K562 (cell line): Measurements from ENCODE around the gene YY1AP1. TPM values are rescaled to one million over a fixed set of nuclear protein-coding genes. Genes with fewer than 3 reads are reported as not detected.

Source experiments
- ASH1L ChIP-seq: fragments of 450-650 bp; IDR thresholded peaks from 2 replicates; pipeline ENCODE4 v1.6.1; 2018; ENCODE audit warnings: borderline replicate concordance, mild to moderate bottlenecking, low read depth; ENCODE audit not compliant: partially characterized antibody
- CBFA2T3 ChIP-seq: fragments of 450-650 bp; IDR thresholded peaks from 2 replicates; pipeline ENCODE4 v1.6.1; 2017
- CBX3 ChIP-seq, 2 experiments: IDR thresholded peaks; 1 replicate in 1 of 2; 2 replicates in 1 of 2; pipeline ENCODE4 v1.6.1; 2012; ENCODE audit warnings: inconsistent platforms in 2 of 2, low read length in 2 of 2, borderline replicate concordance in 1 of 2, control low read depth in 1 of 2
- DDX20 ChIP-seq: fragments of 450-650 bp; IDR thresholded peaks from 2 replicates; pipeline ENCODE4 v1.6.1; 2016; ENCODE audit warnings: missing genetic modification characterization, low read depth, mild to moderate bottlenecking, missing compliant biosample characterization, moderate library complexity
- ETV5 ChIP-seq: sonication (generic); formaldehyde crosslinking; IDR thresholded peaks from 2 replicates; pipeline ENCODE4 v1.4.0; 2020; ENCODE audit warnings: low read depth, mild to moderate bottlenecking, missing genetic modification reagents
- GABPB1 ChIP-seq: sonication (generic); formaldehyde crosslinking; IDR thresholded peaks from 2 replicates; pipeline ENCODE4 v1.8.0; 2022; ENCODE audit warnings: mild to moderate bottlenecking, missing genetic modification reagents
- KLF16 ChIP-seq: IDR thresholded peaks from 2 replicates; pipeline ENCODE4 v1.6.1; 2016; ENCODE audit warnings: antibody characterized with exemption
- MAZ ChIP-seq, 2 experiments: fragments of 450-650 bp in 1 of 2; sonication (generic) in 1 of 2; formaldehyde crosslinking; IDR thresholded peaks in 1 of 2; conservative IDR thresholded peaks in 1 of 2; 2 replicates each; pipeline versions ENCODE4 v1.4.0 to v1.5.0; 2020; ENCODE audit warnings: mild to moderate bottlenecking in 1 of 2, missing genetic modification reagents in 1 of 2
- MEIS2 ChIP-seq: fragments of 450-650 bp; IDR thresholded peaks from 2 replicates; pipeline ENCODE4 v1.6.1; 2014; ENCODE audit warnings: mild to moderate bottlenecking; ENCODE audit not compliant: partially characterized antibody
- MTA2 ChIP-seq: fragments of 450-650 bp; IDR thresholded peaks from 2 replicates; pipeline ENCODE4 v1.6.1; 2016; ENCODE audit warnings: low read depth
- MYC ChIP-seq, 2 experiments: fragments of 250-450 bp in 1 of 2; sonication (Bioruptor Pico) in 1 of 2; IDR thresholded peaks; 2 replicates each; pipeline versions ENCODE4 v1.5.1 to v1.6.1; 2012 to 2021; ENCODE audit warnings: low read depth in 2 of 2, borderline replicate concordance in 1 of 2, improper control_type of control experiment in 1 of 2, low read length in 1 of 2, mild to moderate bottlenecking in 1 of 2, moderate library complexity in 1 of 2
- PCBP2 ChIP-seq: fragments of 200-400 bp; formaldehyde crosslinking; IDR thresholded peaks from 2 replicates; pipeline ENCODE4 v1.6.1; 2018; ENCODE audit warnings: low read length, low read depth, mild to moderate bottlenecking, moderate library complexity; ENCODE audit not compliant: poor library complexity, severe bottlenecking
- SRSF9 ChIP-seq: fragments of 200-400 bp; formaldehyde crosslinking; IDR thresholded peaks from 2 replicates; pipeline ENCODE4 v1.6.1; 2017; ENCODE audit warnings: low read depth, low read length, borderline replicate concordance
- SUPT5H ChIP-seq: fragments of 450-650 bp; IDR thresholded peaks from 2 replicates; pipeline ENCODE4 v1.6.1; 2016
- ZC3H4 ChIP-seq: sonication (generic); formaldehyde crosslinking; IDR thresholded peaks from 2 replicates; pipeline ENCODE4 v1.9.0; 2021; ENCODE audit warnings: missing genetic modification reagents, borderline replicate concordance
- ZNF696 ChIP-seq: fragments of 250-450 bp; sonication (Bioruptor Pico); conservative IDR thresholded peaks from 2 replicates; pipeline ENCODE4 v1.4.0; 2020; ENCODE audit warnings: mild to moderate bottlenecking, moderate library complexity
- polyA plus RNA-seq, 8 experiments: library from polyadenylated mRNA; depleted of rRNA in 4 of 8; stranded (reverse) in 5 of 8; unstranded in 3 of 8; fragments of >200 nt; fragmentation: Nextera tagmentation in 2 of 8; fragmentation: Illumina TruSeq in 1 of 8; extraction: Ambion mirVana in 2 of 8; extraction: Trizol in 1 of 8; gene quantifications; 2 replicates each; pipeline versions ENCODE4 v1.2.1 to v1.2.3, GENCODE V29; 2011 to 2014; ENCODE audit warnings: inconsistent platforms in 1 of 8, missing spikeins in 1 of 8
- total RNA-seq, 7 experiments: library from RNA; depleted of rRNA in 6 of 7; stranded (reverse); fragments of >200 nt in 6 of 7; fragmentation: Illumina TruSeq in 2 of 7; extraction: Trizol in 2 of 7; gene quantifications; 2 replicates each; pipeline versions ENCODE4 v1.2.1 to v1.2.3, GENCODE V29; 2011 to 2021; ENCODE audit warnings: low replicate concordance in 1 of 7
- TF ChIP-seq, protein P1 (sequence below): sonication (generic); formaldehyde crosslinking; IDR thresholded peaks from 2 replicates; pipeline ENCODE4 v1.8.1; 2022; ENCODE audit warnings: missing genetic modification reagents
- TF ChIP-seq, protein P2 (sequence below): IDR thresholded peaks from 3 replicates; pipeline ENCODE4 v1.6.1; 2011; ENCODE audit warnings: borderline replicate concordance, mild to moderate bottlenecking; ENCODE audit not compliant: insufficient read length, insufficient read depth
- TF ChIP-seq, protein P3 (sequence below): fragments of 250-450 bp; sonication (Bioruptor Pico); IDR thresholded peaks from 2 replicates; pipeline ENCODE4 v1.5.0; 2020; ENCODE audit warnings: mild to moderate bottlenecking
- TF ChIP-seq, protein P4 (sequence below): sonication (generic); formaldehyde crosslinking; IDR thresholded peaks from 2 replicates; pipeline ENCODE4 v1.8.0; 2023; ENCODE audit warnings: mild to moderate bottlenecking, missing genetic modification reagents

Gene YY1AP1
- total and polyA plus RNA-seq, 9 of the 15 experiments (the other 6 are each of a cell fraction or from before 2014, with no cell fraction given), result 18.4 to 90.7 (median 42.9) TPM

DNA sequence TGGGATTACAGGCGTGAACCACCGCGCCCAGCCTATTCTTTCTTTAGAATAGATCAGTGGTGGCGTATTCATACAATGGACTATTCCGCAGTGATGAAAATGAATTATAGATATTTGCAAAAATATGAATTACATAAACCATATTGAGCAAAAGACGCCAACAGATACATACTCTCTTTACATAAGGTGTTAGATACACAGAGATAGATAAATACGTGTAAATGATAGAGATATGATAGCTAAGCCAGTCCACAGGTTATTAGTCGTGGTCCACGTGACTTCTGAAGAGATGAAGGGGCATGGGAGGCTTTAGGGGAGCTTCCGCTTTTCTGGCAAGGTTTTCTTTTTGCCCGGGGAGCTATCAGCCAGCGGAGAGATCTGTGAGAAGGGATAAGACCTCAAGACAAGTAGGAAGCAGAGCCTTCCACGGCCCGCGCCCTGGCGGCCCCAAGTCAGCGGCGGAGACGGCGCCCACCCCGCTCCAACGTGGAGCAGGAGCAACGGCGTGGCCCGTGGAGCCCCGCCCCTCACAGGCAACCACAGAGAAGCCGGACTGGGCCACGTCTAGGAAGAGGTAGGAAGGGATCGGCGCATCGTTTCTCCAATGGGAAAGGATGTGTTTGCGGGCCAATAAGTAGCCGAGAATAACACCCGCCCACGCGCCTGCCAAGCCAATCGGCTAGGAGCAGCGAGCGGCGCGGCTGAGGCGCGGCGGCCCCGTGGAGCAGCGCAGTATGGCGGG is 78.9 kb downstream of the YY1AP1 start, which contains the start of gene MSTO1 (continued):
- TF ChIP-seq GABPB1 (CRISPR knock-in tag) (peak; percentile 69; the same call in 1 of the 2 replicates), ETV5 (peak; percentile 41; the same call in 1 of the 2 replicates), MEIS2 (no peak), KLF16 (no peak), MAZ (CRISPR knock-in tag; conservative IDR thresholded peaks at IDR 0.05 in 1 of 2, IDR thresholded peaks at IDR 0.05 in 1 of 2) (peak; percentile 70; a peak in 3 of 4 replicates), ZC3H4 (no peak), SRSF9 (no peak), CBFA2T3 (peak; percentile 10; the same call in 1 of the 2 replicates), PCBP2 (no peak), DDX20 (tag) (no peak), CBX3 (IDR thresholded peaks at IDR 0.05; ENCODE audit: borderline replicate concordance in 1 of 2, low read length in 2 of 2) (0 out of 3 replicates have a peak, but pooled peaks of 1 of the 2 experiments have one; percentile 34), ASH1L (peak; percentile 69), ZNF696 (CRISPR knock-in tag) (no peak), MYC (IDR thresholded peaks at IDR 0.05; ENCODE audit: low read depth, low read length) (peak; percentile 96), MYC (CRISPR knock-in tag; IDR thresholded peaks at IDR 0.05; ENCODE audit: borderline replicate concordance, low read depth) (peak; percentile 83), MTA2 (no peak), SUPT5H (peak; percentile 79)
- TF ChIP-seq, protein P1, sequence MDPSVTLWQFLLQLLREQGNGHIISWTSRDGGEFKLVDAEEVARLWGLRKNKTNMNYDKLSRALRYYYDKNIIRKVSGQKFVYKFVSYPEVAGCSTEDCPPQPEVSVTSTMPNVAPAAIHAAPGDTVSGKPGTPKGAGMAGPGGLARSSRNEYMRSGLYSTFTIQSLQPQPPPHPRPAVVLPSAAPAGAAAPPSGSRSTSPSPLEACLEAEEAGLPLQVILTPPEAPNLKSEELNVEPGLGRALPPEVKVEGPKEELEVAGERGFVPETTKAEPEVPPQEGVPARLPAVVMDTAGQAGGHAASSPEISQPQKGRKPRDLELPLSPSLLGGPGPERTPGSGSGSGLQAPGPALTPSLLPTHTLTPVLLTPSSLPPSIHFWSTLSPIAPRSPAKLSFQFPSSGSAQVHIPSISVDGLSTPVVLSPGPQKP (CRISPR knock-in tag), result no peak
- TF ChIP-seq, protein P2, sequence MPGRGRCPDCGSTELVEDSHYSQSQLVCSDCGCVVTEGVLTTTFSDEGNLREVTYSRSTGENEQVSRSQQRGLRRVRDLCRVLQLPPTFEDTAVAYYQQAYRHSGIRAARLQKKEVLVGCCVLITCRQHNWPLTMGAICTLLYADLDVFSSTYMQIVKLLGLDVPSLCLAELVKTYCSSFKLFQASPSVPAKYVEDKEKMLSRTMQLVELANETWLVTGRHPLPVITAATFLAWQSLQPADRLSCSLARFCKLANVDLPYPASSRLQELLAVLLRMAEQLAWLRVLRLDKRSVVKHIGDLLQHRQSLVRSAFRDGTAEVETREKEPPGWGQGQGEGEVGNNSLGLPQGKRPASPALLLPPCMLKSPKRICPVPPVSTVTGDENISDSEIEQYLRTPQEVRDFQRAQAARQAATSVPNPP, result no peak
- TF ChIP-seq, protein P3, sequence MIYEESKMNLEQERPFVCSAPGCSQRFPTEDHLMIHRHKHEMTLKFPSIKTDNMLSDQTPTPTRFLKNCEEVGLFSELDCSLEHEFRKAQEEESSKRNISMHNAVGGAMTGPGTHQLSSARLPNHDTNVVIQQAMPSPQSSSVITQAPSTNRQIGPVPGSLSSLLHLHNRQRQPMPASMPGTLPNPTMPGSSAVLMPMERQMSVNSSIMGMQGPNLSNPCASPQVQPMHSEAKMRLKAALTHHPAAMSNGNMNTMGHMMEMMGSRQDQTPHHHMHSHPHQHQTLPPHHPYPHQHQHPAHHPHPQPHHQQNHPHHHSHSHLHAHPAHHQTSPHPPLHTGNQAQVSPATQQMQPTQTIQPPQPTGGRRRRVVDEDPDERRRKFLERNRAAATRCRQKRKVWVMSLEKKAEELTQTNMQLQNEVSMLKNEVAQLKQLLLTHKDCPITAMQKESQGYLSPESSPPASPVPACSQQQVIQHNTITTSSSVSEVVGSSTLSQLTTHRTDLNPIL (CRISPR knock-in tag), result no peak
- TF ChIP-seq, protein P4, sequence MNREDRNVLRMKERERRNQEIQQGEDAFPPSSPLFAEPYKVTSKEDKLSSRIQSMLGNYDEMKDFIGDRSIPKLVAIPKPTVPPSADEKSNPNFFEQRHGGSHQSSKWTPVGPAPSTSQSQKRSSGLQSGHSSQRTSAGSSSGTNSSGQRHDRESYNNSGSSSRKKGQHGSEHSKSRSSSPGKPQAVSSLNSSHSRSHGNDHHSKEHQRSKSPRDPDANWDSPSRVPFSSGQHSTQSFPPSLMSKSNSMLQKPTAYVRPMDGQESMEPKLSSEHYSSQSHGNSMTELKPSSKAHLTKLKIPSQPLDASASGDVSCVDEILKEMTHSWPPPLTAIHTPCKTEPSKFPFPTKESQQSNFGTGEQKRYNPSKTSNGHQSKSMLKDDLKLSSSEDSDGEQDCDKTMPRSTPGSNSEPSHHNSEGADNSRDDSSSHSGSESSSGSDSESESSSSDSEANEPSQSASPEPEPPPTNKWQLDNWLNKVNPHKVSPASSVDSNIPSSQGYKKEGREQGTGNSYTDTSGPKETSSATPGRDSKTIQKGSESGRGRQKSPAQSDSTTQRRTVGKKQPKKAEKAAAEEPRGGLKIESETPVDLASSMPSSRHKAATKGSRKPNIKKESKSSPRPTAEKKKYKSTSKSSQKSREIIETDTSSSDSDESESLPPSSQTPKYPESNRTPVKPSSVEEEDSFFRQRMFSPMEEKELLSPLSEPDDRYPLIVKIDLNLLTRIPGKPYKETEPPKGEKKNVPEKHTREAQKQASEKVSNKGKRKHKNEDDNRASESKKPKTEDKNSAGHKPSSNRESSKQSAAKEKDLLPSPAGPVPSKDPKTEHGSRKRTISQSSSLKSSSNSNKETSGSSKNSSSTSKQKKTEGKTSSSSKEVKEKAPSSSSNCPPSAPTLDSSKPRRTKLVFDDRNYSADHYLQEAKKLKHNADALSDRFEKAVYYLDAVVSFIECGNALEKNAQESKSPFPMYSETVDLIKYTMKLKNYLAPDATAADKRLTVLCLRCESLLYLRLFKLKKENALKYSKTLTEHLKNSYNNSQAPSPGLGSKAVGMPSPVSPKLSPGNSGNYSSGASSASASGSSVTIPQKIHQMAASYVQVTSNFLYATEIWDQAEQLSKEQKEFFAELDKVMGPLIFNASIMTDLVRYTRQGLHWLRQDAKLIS, result no peak
